Measurements from ENCODE around the gene CUTC.
A peak's percentile ranks its signal among the peaks of the same experiment; 100 is the strongest.
"Not testable (repeated sequence)": the region's sequence is repeated elsewhere in the genome, so short reads cannot be mapped to it uniquely, and the experiment has no call there.

CUTC gene

GRCh38 chr10:99740260-99740659 lies 8.2 kb downstream of the CUTC start:
- DNase-seq, result peak; percentile 17
- in situ Hi-C loops (cut with HindIII; ENCODE audit: low pct_ligation_motif_present, low pct_unique_long_range_greater_than_20kb, low sequenced_read_pairs), result no loop called here

GRCh38 chr10:99740933-99741559 lies 9.0 kb downstream of the CUTC start:
- no peak for DNase-seq
- in situ Hi-C loops (cut with HindIII; ENCODE audit: low pct_ligation_motif_present, low pct_unique_long_range_greater_than_20kb, low sequenced_read_pairs), result no loop called here

- DNase-seq, result no peak
- in situ Hi-C loops (cut with HindIII; ENCODE audit: low pct_ligation_motif_present, low pct_unique_long_range_greater_than_20kb, low sequenced_read_pairs), result no loop called here
Measured at GRCh38 chr10:99742254-99742653, 10.2 kb downstream of the CUTC start.

- in situ Hi-C loops (cut with HindIII; ENCODE audit: low pct_ligation_motif_present, low pct_unique_long_range_greater_than_20kb, low sequenced_read_pairs), result no loop called here
- no peak for DNase-seq
Measured at GRCh38 chr10:99742701-99743100, 10.7 kb downstream of the CUTC start.

- no peak for DNase-seq
Measured at GRCh38 chr10:99743841-99744240, 11.8 kb downstream of the CUTC start.

GRCh38 chr10:99746166-99746565 lies 14.1 kb downstream of the CUTC start:
- DNase-seq; in situ Hi-C loops (cut with HindIII; ENCODE audit: low pct_ligation_motif_present, low pct_unique_long_range_greater_than_20kb, low sequenced_read_pairs): not testable (repeated sequence)

More at GRCh38 chr10:99743841-99744240, 11.8 kb downstream of the CUTC start:
- in situ Hi-C loops (cut with HindIII; ENCODE audit: low pct_ligation_motif_present, low pct_unique_long_range_greater_than_20kb, low sequenced_read_pairs), result no loop called here

- no peak for DNase-seq
- in situ Hi-C loops (cut with HindIII; ENCODE audit: low pct_ligation_motif_present, low pct_unique_long_range_greater_than_20kb, low sequenced_read_pairs), result no loop called here
Measured at GRCh38 chr10:99748823-99749451, 16.9 kb downstream of the CUTC start.

- DNase-seq, result no peak
- in situ Hi-C loops (cut with HindIII; ENCODE audit: low pct_ligation_motif_present, low pct_unique_long_range_greater_than_20kb, low sequenced_read_pairs), result no loop called here
Measured at GRCh38 chr10:99750641-99751040, 18.6 kb downstream of the CUTC start.

- peak; percentile 20 for DNase-seq
- in situ Hi-C loops (cut with HindIII; ENCODE audit: low pct_ligation_motif_present, low pct_unique_long_range_greater_than_20kb, low sequenced_read_pairs), result no loop called here
Measured at GRCh38 chr10:99754670-99755069, 22.6 kb downstream of the CUTC start.

GRCh38 chr10:99756159-99756558 lies 24.1 kb downstream of the CUTC start:
- in situ Hi-C loops (cut with HindIII; ENCODE audit: low pct_ligation_motif_present, low pct_unique_long_range_greater_than_20kb, low sequenced_read_pairs), result no loop called here
- DNase-seq, result no peak

- DNase-seq, result no peak
- in situ Hi-C loops (cut with HindIII; ENCODE audit: low pct_ligation_motif_present, low pct_unique_long_range_greater_than_20kb, low sequenced_read_pairs), result no loop called here
Measured at GRCh38 chr10:99758211-99758891, 26.3 kb downstream of the CUTC start.

GRCh38 chr10:99760321-99760720 lies 28.3 kb downstream of the CUTC start:
- no peak for DNase-seq
- in situ Hi-C loops (cut with HindIII; ENCODE audit: low pct_ligation_motif_present, low pct_unique_long_range_greater_than_20kb, low sequenced_read_pairs), result no loop called here

GRCh38 chr10:99761365-99761764 lies 29.3 kb downstream of the CUTC start:
- no peak for DNase-seq
- in situ Hi-C loops (cut with HindIII; ENCODE audit: low pct_ligation_motif_present, low pct_unique_long_range_greater_than_20kb, low sequenced_read_pairs), result no loop called here

- in situ Hi-C loops (cut with HindIII; ENCODE audit: low pct_ligation_motif_present, low pct_unique_long_range_greater_than_20kb, low sequenced_read_pairs), result no loop called here
- no peak for DNase-seq
Measured at GRCh38 chr10:99765672-99766301, 33.8 kb downstream of the CUTC start.

- in situ Hi-C loops (cut with HindIII; ENCODE audit: low pct_ligation_motif_present, low pct_unique_long_range_greater_than_20kb, low sequenced_read_pairs), result no loop called here
- DNase-seq, result no peak
Measured at GRCh38 chr10:99766302-99766681, 34.3 kb downstream of the CUTC start.

- DNase-seq, result no peak
- in situ Hi-C loops (cut with HindIII; ENCODE audit: low pct_ligation_motif_present, low pct_unique_long_range_greater_than_20kb, low sequenced_read_pairs), result no loop called here
Measured at GRCh38 chr10:99767901-99768300, 35.9 kb downstream of the CUTC start.

GRCh38 chr10:99768556-99768955 lies 36.5 kb downstream of the CUTC start:
- in situ Hi-C loops (cut with HindIII; ENCODE audit: low pct_ligation_motif_present, low pct_unique_long_range_greater_than_20kb, low sequenced_read_pairs), result no loop called here
- DNase-seq, result no peak

GRCh38 chr10:99769706-99770105 lies 37.7 kb downstream of the CUTC start:
- no peak for DNase-seq
- in situ Hi-C loops (cut with HindIII; ENCODE audit: low pct_ligation_motif_present, low pct_unique_long_range_greater_than_20kb, low sequenced_read_pairs), result no loop called here

GRCh38 chr10:99770408-99771045 lies 38.5 kb downstream of the CUTC start:
- no peak for DNase-seq
- in situ Hi-C loops (cut with HindIII; ENCODE audit: low pct_ligation_motif_present, low pct_unique_long_range_greater_than_20kb, low sequenced_read_pairs), result no loop called here
